Esophagus muscularis mucosa (tissue), 4 donors: ENCODE results near the gene BCL11A. TPM values are rescaled to one million over a fixed set of nuclear protein-coding genes. Genes with fewer than 3 reads are reported as not detected.

ENCODE experiments used
- DNase-seq: peaks from one replicate; pipeline ENCODE4 v3.0.0-alpha.2; 2017; ENCODE audit errors: extremely low spot score
- H3K27ac ChIP-seq, 4 donors: fragments of 200-600 bp; sonication (generic); replicated peaks in 1 of 4; 1 replicate in 3 of 4; 2 replicates in 1 of 4; pipeline ENCODE4 v1.5.1; 2016 to 2019; ENCODE audit warnings: mild to moderate bottlenecking in 1 of 4
- H3K27me3 ChIP-seq, 4 donors: fragments of 200-600 bp; sonication (generic); one replicate each; pipeline versions ENCODE4 v1.5.1 to v1.6.0; 2016 to 2019
- H3K36me3 ChIP-seq, 4 donors: fragments of 200-600 bp; sonication (generic); one replicate each; pipeline ENCODE4 v1.5.1; 2016 to 2019
- H3K4me1 ChIP-seq, 4 donors: fragments of 200-600 bp; sonication (generic); one replicate each; pipeline ENCODE4 v1.5.1; 2016 to 2019
- H3K4me3 ChIP-seq, 4 donors: fragments of 200-600 bp; sonication (generic); 1 replicate in 2 of 4; 2 replicates in 2 of 4; pipeline ENCODE4 v1.5.1; 2016 to 2019; ENCODE audit warnings: mild to moderate bottlenecking in 4 of 4, moderate library complexity in 1 of 4
- H3K9me3 ChIP-seq, 4 donors: fragments of 200-600 bp; sonication (generic); 1 replicate in 3 of 4; 2 replicates in 1 of 4; pipeline ENCODE4 v1.5.1; 2016 to 2019
- EP300 ChIP-seq: sonication (generic); formaldehyde crosslinking; IDR thresholded peaks from one replicate; pipeline ENCODE4 v1.6.1; 2017; ENCODE audit warnings: antibody characterized with exemption
- POLR2A ChIP-seq: fragments of 450-650 bp; IDR thresholded peaks from one replicate; pipeline ENCODE4 v1.6.1; 2017; ENCODE audit warnings: antibody characterized with exemption, moderate library complexity, mild to moderate bottlenecking, low read depth
- POLR2AphosphoS5 ChIP-seq, 2 donors: sonication (generic); formaldehyde crosslinking; IDR thresholded peaks; one replicate each; pipeline ENCODE4 v1.6.1; 2017; ENCODE audit warnings: antibody characterized with exemption in 2 of 2
- WGBS: methylation state at CpG from one replicate; pipeline ENCODE4 v1.1.5; 2018; 5-methylcytosine and 5-hydroxymethylcytosine counted together
- intact Hi-C: fragments of 100-400 bp; cut with DNase I; formaldehyde crosslinking; loops from one replicate; pipeline ENCODE4 v1.15.1; 2023
- total RNA-seq, 4 donors: library from RNA; depleted of rRNA; stranded (reverse); fragments of >200 nt; gene quantifications; one replicate each; pipeline versions ENCODE4 v1.1.0 to v1.2.1, GENCODE V29; 2016
- TF ChIP-seq, protein P1 (sequence below), 3 experiments: fragments of 200-600 bp in 2 of 3; fragments of 450-650 bp in 1 of 3; sonication (generic) in 2 of 3; IDR thresholded peaks; one replicate each; pipeline ENCODE4 v1.5.1; 2017 to 2019; ENCODE audit warnings: antibody characterized with exemption in 3 of 3, mild to moderate bottlenecking in 2 of 3, moderate library complexity in 1 of 3

The BCL11A gene
- total RNA-seq, 4 donors from 2014 or later, result 3.5 to 11.3 (median 4.7) TPM

DNA sequence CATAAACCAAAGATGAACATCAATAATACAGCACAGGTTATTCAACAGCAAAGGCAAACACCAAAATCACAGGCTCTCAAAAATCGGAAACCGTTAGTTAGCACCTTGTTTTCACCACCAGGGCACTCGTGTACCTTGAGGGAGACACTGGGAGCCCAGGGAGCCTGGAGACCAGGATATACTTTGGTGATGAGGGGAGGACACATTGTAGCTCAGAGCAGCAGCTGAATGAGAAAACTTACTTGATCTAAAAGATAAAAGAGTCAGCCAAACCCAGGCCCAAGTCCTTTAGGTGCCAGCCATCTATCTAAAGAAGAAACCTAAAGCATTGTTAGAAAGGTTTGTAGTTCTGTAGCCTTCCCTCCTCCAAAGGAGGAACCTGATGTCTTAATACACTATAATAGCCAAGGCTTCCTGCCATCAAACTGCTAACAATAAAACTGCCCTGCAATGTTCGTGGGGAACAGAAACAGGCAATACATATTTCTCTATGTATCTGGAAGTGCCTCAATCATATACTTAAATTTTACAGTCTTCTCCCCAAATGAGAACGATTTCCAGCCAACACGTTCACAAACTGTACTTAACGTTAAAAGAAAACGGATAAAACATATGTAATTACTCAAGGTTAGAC, 19.3 kb downstream of the BCL11A start:
- Histone ChIP-seq H3K4me1 (peaks cover 22 to 57% (median 33%) of the 10 kb centered on the region in 4 donors), H3K27ac (peak overlapping the region in 1 of 4 donors; percentile 17), H3K4me3 (no peak overlapping the region), H3K27me3 (peaks cover 0 to 21% (median 0%) of the 10 kb centered on the region in 4 donors), H3K36me3 (no peaks in the 10 kb centered on the region), H3K9me3 (no peaks in the 10 kb centered on the region)
- no peak for TF ChIP-seq POLR2AphosphoS5 (IDR thresholded peaks at IDR 0.05)
- TF ChIP-seq, protein P1, sequence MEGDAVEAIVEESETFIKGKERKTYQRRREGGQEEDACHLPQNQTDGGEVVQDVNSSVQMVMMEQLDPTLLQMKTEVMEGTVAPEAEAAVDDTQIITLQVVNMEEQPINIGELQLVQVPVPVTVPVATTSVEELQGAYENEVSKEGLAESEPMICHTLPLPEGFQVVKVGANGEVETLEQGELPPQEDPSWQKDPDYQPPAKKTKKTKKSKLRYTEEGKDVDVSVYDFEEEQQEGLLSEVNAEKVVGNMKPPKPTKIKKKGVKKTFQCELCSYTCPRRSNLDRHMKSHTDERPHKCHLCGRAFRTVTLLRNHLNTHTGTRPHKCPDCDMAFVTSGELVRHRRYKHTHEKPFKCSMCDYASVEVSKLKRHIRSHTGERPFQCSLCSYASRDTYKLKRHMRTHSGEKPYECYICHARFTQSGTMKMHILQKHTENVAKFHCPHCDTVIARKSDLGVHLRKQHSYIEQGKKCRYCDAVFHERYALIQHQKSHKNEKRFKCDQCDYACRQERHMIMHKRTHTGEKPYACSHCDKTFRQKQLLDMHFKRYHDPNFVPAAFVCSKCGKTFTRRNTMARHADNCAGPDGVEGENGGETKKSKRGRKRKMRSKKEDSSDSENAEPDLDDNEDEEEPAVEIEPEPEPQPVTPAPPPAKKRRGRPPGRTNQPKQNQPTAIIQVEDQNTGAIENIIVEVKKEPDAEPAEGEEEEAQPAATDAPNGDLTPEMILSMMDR (IDR thresholded peaks at IDR 0.05), result peak in 1 of 3 experiments; percentile 6
- no peak for DNase-seq
- intact Hi-C loops, result no loop called here
- 48% methylated on average over 8 of the region's 8 CpGs for WGBS

DNA sequence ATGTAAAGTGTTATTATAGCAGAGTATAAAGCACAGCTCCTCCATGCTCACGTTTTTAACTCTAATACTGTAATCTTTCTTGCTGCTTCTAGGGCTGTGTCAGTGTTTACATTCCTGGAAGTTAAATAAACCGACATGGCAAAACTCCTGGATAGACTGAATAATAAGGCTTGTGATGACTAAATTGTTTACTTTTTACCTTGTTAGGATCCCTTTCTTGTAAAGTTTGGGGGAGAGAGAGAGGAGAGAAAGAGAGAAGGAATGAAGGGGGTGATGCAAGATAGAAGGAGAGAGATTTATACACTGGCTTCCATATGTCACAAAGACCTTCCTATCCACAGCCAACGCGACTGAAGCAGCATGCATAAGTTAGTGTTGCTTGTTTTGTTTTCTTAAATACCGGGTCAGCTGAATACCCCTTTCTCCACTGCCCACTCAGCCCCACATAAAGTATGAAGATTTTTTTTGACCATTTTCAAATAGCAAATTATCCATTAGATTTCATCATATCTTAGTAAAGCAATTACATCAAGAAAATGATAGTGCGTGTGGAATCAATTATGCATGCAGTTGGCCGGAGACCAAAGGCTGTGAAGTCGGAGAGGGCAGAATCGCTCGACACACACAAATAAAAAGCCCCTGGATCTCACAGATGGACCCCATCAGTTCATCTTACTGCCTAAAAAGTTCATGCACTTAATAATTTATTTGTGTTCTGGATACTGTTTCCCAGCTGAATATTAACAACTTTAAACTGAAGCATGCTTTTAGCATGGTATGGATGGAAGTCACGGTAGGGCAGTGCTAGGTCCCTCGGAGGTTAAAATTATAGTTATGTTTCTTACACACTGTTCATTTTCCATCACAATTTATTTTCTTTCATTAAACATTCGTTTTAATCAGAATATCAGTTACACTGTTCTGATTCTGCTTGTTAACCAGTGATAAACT, 20.1 kb downstream of the BCL11A start:
- TF ChIP-seq, protein P1 (IDR thresholded peaks at IDR 0.05), result no peak
- TF ChIP-seq EP300 (no peak), POLR2A (no peak), POLR2AphosphoS5 (IDR thresholded peaks at IDR 0.05) (no peak)
- Histone ChIP-seq H3K4me3 (no peak overlapping the region), H3K27ac (peak overlapping the region in 1 of 4 donors; percentile 31), H3K9me3 (no peaks in the 10 kb centered on the region), H3K4me1 (peaks cover 22 to 54% (median 33%) of the 10 kb centered on the region in 4 donors), H3K36me3 (no peaks in the 10 kb centered on the region), H3K27me3 (peaks cover 0 to 21% (median 0%) of the 10 kb centered on the region in 4 donors)
- DNase-seq, result no peak
- 39% methylated on average over 13 of the region's 13 CpGs for WGBS
- intact Hi-C loops, result no loop called here

DNA sequence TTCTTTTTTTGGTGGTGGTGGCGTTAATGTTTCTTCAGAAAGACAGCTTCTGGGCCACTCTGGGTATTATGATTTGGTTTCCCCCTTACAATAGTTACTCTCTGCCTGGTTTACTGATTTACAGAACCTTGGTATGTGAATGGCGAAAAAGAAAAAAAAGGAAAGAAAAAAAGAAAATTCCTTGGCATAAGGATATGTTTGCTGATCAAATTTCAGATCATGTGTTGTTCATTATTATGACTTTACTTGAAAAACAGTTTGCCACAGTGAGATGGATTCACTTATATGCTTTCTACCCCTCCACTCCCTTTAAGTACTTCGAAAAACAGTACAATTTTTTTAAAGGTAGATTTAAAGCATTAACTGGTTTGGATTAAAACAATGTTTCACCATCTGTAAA, 21.0 kb downstream of the BCL11A start:
- 92% methylated on average over 3 of the region's 3 CpGs for WGBS
- Histone ChIP-seq H3K36me3 (no peaks in the 10 kb centered on the region), H3K27ac (no peak overlapping the region), H3K4me1 (peaks cover 22 to 54% (median 33%) of the 10 kb centered on the region in 4 donors), H3K27me3 (peaks cover 0 to 21% (median 0%) of the 10 kb centered on the region in 4 donors), H3K9me3 (no peaks in the 10 kb centered on the region), H3K4me3 (no peak overlapping the region)
- intact Hi-C loops, result no loop called here
- DNase-seq, result no peak
- TF ChIP-seq POLR2AphosphoS5 (IDR thresholded peaks at IDR 0.05) (no peak), POLR2A (no peak), EP300 (no peak)
- TF ChIP-seq, protein P1 (IDR thresholded peaks at IDR 0.05), result no peak

DNA sequence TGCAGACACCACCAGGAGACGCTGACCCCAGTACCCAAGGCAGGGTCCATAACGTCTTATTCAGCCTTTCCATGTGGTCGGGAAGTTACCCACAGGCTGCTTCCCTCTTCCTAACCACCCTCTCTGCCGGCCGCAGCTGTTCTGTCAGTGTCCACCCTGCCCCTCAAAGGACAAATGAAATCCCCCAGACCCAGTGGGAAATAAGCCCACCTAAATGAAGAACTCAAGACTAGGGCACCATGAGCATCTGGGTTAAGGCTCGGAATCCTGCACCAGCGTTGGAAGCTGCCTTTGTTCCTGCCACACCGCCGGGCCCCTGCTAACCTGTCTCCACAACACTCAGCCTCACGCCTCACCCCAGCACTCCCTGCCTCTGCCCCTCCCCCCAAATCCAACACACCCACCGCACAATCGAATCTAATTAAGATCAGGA, 21.7 kb downstream of the BCL11A start:
- 80% methylated on average over 12 of the region's 12 CpGs for whole genome bisulfite sequencing
- H3K27me3 ChIP-seq, result peaks cover 0 to 21% (median 0%) of the 10 kb centered on the region in 4 donors
- no peak for TF ChIP-seq POLR2A
- TF ChIP-seq EP300, result no peak
- TF ChIP-seq, protein P1 (IDR thresholded peaks at IDR 0.05), result no peak
- TF ChIP-seq POLR2AphosphoS5 (IDR thresholded peaks at IDR 0.05), result no peak
- DNase-seq, result no peak
- H3K36me3 ChIP-seq, result no peaks in the 10 kb centered on the region
- H3K9me3 ChIP-seq, result no peaks in the 10 kb centered on the region
- H3K4me1 ChIP-seq, result peaks cover 22 to 52% (median 31%) of the 10 kb centered on the region in 4 donors
- no peak overlapping the region for H3K4me3 ChIP-seq
- H3K27ac ChIP-seq, result no peak overlapping the region
- intact Hi-C loops, result no loop called here
